Gastrocnemius medialis (tissue), 4 donors: ENCODE measurements around the gene IL5RA. TPM values are rescaled to one million over a fixed set of nuclear protein-coding genes. Genes with fewer than 3 reads are reported as not detected.

ENCODE experiments used
- ATAC-seq, 2 donors: fragments of 150-250 bp; one replicate each; pipeline ENCODE4 v1.9.1; 2016
- DNase-seq, 2 donors: peaks; one replicate each; pipeline ENCODE4 v3.0.0-alpha.2; 2019
- H3K27ac ChIP-seq, 4 donors: fragments of 200-600 bp; sonication (generic); 1 replicate in 1 of 4; 2 replicates in 3 of 4; pipeline ENCODE4 v1.5.1; 2016 to 2018; ENCODE audit warnings: mild to moderate bottlenecking in 2 of 4, moderate library complexity in 1 of 4
- H3K27me3 ChIP-seq, 3 donors: fragments of 200-600 bp; sonication (generic) in 2 of 3; 1 replicate in 1 of 3; 2 replicates in 2 of 3; pipeline versions ENCODE4 v1.5.1 to v1.6.0; 2016 to 2019; ENCODE audit warnings: mild to moderate bottlenecking in 1 of 3, moderate library complexity in 1 of 3
- H3K36me3 ChIP-seq, 2 donors: fragments of 200-600 bp; sonication (generic) in 1 of 2; one replicate each; pipeline ENCODE4 v1.5.1; 2017 to 2018
- H3K4me1 ChIP-seq, 2 donors: fragments of 200-600 bp; sonication (generic) in 1 of 2; one replicate each; pipeline ENCODE4 v1.5.1; 2016 to 2017; ENCODE audit warnings: mild to moderate bottlenecking in 2 of 2
- H3K4me3 ChIP-seq, 4 donors: fragments of 200-600 bp; sonication (generic) in 3 of 4; 1 replicate in 1 of 4; 2 replicates in 3 of 4; pipeline ENCODE4 v1.5.1; 2016 to 2019; ENCODE audit warnings: mild to moderate bottlenecking in 2 of 4
- H3K9me3 ChIP-seq, 3 donors: fragments of 200-600 bp; sonication (generic) in 2 of 3; 1 replicate in 1 of 3; 2 replicates in 2 of 3; pipeline ENCODE4 v1.5.1; 2016 to 2019
- CTCF ChIP-seq, 5 experiments: fragments of 450-650 bp in 3 of 5; fragments of 200-600 bp in 2 of 5; sonication (generic) in 2 of 5; IDR thresholded peaks in 4 of 5; conservative IDR thresholded peaks in 1 of 5; 1 replicate in 4 of 5; 2 replicates in 1 of 5; pipeline ENCODE4 v1.5.1; 2016 to 2019; ENCODE audit warnings: antibody characterized with exemption in 5 of 5, mild to moderate bottlenecking in 3 of 5, moderate library complexity in 3 of 5
- POLR2A ChIP-seq, 2 donors: fragments of 450-650 bp; IDR thresholded peaks; one replicate each; pipeline ENCODE4 v1.6.1; 2017; ENCODE audit warnings: antibody characterized with exemption in 2 of 2, mild to moderate bottlenecking in 2 of 2, moderate library complexity in 2 of 2
- in situ Hi-C, 4 donors: fragments of 200-750 bp; cut with MboI; loops; one replicate each; pipeline versions ENCODE4 v1.15.0 to v1.8.0; 2017; ENCODE audit warnings: low sequenced_read_pairs in 4 of 4
- intact Hi-C: fragments of 100-400 bp; cut with DNase I; formaldehyde crosslinking; loops from one replicate; pipeline ENCODE4 v1.15.1; 2023; ENCODE audit warnings: low total_unique reads
- total RNA-seq, 4 donors: library from RNA; depleted of rRNA; stranded (reverse); fragments of >200 nt; gene quantifications; one replicate each; pipeline versions ENCODE4 v1.1.0 to v1.2.3, GENCODE V29; 2016

The IL5RA gene
- total RNA-seq, 4 donors from 2014 or later, result not detected

DNA sequence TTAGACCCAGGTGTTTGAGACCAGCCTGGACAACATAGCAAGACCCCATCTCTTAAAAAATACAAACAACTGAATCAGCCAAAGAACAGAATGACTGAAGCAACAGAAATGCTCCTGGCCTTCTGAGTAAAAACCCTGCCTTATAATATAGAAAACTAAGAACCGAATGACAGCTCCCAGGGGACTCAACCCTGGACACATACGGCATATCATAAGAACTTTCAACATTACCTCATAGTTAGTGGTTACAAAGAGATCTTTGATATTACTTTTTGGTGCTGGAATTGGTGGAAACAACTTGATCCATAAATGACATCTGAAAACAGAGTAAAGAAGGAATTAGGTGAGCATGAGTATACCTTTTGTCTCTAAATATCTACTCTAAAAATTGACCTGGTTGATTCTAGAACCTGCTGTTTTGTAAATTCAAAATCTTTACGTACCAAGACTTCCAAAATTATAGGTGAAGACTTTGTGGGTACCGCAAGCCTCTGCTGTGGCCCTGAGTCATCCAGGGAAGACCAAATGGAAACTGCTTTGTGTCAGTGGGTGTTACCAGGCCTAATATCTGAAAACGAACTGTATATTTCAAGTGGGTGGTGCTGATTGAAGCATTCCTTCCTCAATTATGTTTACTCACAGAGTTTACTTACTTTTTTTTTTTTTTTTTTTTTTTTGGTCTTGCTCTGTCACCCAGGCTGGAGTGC, 35.5 kb downstream of the IL5RA start:
- in situ Hi-C loops (no loop called here), intact Hi-C loops (no loop called here)
- TF ChIP-seq CTCF (IDR thresholded peaks at IDR 0.05 in 4 of 5, conservative IDR thresholded peaks at IDR 0.05 in 1 of 5) (no peak), POLR2A (IDR thresholded peaks at IDR 0.05) (no peak)
- no peaks in the 10 kb centered on the region for H3K36me3 ChIP-seq
- no peak overlapping the region for H3K27ac ChIP-seq
- ATAC-seq, result no peak
- H3K4me1 ChIP-seq, result no peaks in the 10 kb centered on the region
- no peaks in the 10 kb centered on the region for H3K27me3 ChIP-seq
- no peaks in the 10 kb centered on the region for H3K9me3 ChIP-seq
- DNase-seq, result no peak
- no peak overlapping the region for H3K4me3 ChIP-seq

- Histone ChIP-seq H3K9me3 (no peaks in the 10 kb centered on the region), H3K27ac (no peak overlapping the region), H3K27me3 (no peaks in the 10 kb centered on the region), H3K4me3 (no peak overlapping the region), H3K36me3 (no peaks in the 10 kb centered on the region), H3K4me1 (no peaks in the 10 kb centered on the region)
- in situ Hi-C loops, result no loop called here
- ATAC-seq, result no peak
- intact Hi-C loops, result no loop called here
- TF ChIP-seq CTCF (IDR thresholded peaks at IDR 0.05 in 4 of 5, conservative IDR thresholded peaks at IDR 0.05 in 1 of 5) (no peak), POLR2A (IDR thresholded peaks at IDR 0.05) (no peak)
- no peak for DNase-seq
Observed at GRCh38 chr3:3071136-3071535, 39.0 kb downstream of the IL5RA start.

DNA sequence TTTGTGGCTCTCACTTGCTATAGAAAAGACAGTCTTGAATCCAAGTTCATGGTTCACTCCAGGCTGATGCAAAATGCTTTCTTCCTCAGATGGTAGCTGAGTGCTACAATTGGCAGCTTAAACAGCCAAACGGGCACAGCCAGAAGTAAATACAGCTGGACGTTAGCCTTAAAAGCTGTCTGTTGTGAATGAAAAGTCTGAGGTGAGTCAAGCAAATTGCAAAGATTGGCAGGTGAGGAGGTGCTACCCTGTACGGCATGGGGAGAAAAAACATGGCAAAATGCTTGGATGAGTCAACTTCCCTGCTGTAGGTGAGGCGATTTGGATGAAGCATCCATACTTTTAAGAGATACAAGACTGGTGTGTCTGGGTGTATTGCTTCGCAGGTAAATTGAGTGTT, 40.5 kb downstream of the IL5RA start:
- no peaks in the 10 kb centered on the region for H3K27me3 ChIP-seq
- H3K4me3 ChIP-seq, result no peak overlapping the region
- in situ Hi-C loops (no loop called here), intact Hi-C loops (no loop called here)
- H3K4me1 ChIP-seq, result no peaks in the 10 kb centered on the region
- DNase-seq (no peak), ATAC-seq (no peak)
- no peaks in the 10 kb centered on the region for H3K9me3 ChIP-seq
- H3K27ac ChIP-seq, result no peak overlapping the region
- no peaks in the 10 kb centered on the region for H3K36me3 ChIP-seq
- TF ChIP-seq POLR2A (IDR thresholded peaks at IDR 0.05) (no peak), CTCF (IDR thresholded peaks at IDR 0.05 in 4 of 5, conservative IDR thresholded peaks at IDR 0.05 in 1 of 5) (no peak)

DNA sequence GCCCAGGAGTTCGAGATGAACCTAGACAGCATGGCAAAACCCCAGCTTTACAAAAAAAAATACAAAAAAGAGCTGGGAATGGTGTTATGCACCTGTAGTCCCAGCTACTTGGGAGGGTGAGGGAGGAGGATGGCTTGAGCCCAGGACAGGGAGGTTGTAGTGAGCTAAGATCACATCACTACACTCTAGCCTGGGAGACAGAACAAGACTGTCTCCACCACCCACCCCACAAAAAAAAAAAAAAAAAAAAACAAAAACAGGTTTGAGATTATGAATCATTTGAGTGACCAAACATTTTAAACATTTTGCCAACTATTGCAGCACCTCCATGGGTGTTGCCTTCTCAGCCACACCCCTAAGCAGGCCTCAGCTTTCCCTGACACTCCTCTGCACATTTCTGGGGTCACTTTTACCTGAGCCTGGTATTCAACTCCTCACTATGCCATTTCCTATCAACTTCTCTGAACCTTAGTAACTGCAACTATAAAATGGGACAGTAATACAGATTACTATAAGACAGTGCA, 41.8 kb downstream of the IL5RA start:
- H3K36me3 ChIP-seq, result no peaks in the 10 kb centered on the region
- no peak for ATAC-seq
- in situ Hi-C loops, result no loop called here

More for the DNA sequence above, 41.8 kb downstream of the IL5RA start:
- Histone ChIP-seq H3K4me1 (no peaks in the 10 kb centered on the region), H3K4me3 (no peak overlapping the region), H3K9me3 (no peaks in the 10 kb centered on the region), H3K27me3 (no peaks in the 10 kb centered on the region), H3K27ac (no peak overlapping the region)
- no peak for TF ChIP-seq POLR2A (IDR thresholded peaks at IDR 0.05)
- TF ChIP-seq CTCF (IDR thresholded peaks at IDR 0.05 in 4 of 5, conservative IDR thresholded peaks at IDR 0.05 in 1 of 5), result no peak
- intact Hi-C loops, result no loop called here
- no peak for DNase-seq
